Fibroblast of upper back skin (primary cell): ENCODE measurements around the gene BROX.
"Not testable (repeated sequence)": the region's sequence is repeated elsewhere in the genome, so short reads cannot be mapped to it uniquely, and the experiment has no call there.

ENCODE experiments used
- DNase-seq: peaks from one replicate; pipeline ENCODE4 v3.0.0-alpha.2; 2013

Gene BROX

GRCh38 chr1:222712253-222713090 lies at the start of gene BROX, which contains the start of gene AIDA:
TSS of gene BROX (plus strand) at chr1:222712564. CDS start at chr1:222715700, 3,136 bp downstream.
TSS of gene AIDA (minus strand) at chr1:222712491. CDS start at chr1:222712317, 174 bp downstream.
- peak; percentile 84 for DNase-seq

GRCh38 chr1:222663431-222663934 lies 48.9 kb upstream of the BROX start:
- no peak for DNase-seq

- DNase-seq: no peak
Observed at GRCh38 chr1:222665964-222666363, 46.4 kb upstream of the BROX start.

GRCh38 chr1:222668184-222668583 lies 44.2 kb upstream of the BROX start:
- not testable (repeated sequence) for DNase-seq

- DNase-seq: not testable (repeated sequence)
Observed at GRCh38 chr1:222669107-222669506, 43.3 kb upstream of the BROX start.

GRCh38 chr1:222670110-222670509 lies 42.3 kb upstream of the BROX start:
- DNase-seq: no peak

- no peak for DNase-seq
Observed at GRCh38 chr1:222680080-222680479, 32.3 kb upstream of the BROX start.

- no peak for DNase-seq
Observed at GRCh38 chr1:222691016-222691415, 21.3 kb upstream of the BROX start.

- no peak for DNase-seq
Observed at GRCh38 chr1:222694927-222695326, 17.4 kb upstream of the BROX start.

- no peak for DNase-seq
Observed at GRCh38 chr1:222696741-222697140, 15.6 kb upstream of the BROX start.

GRCh38 chr1:222697203-222697602 lies 15.2 kb upstream of the BROX start:
- no peak for DNase-seq

GRCh38 chr1:222697826-222698225 lies 14.5 kb upstream of the BROX start:
- DNase-seq: peak; percentile 28

- DNase-seq: no peak
Observed at GRCh38 chr1:222702210-222702609, 10.2 kb upstream of the BROX start.

GRCh38 chr1:222704260-222704659 lies 8.1 kb upstream of the BROX start:
- DNase-seq: no peak

GRCh38 chr1:222706815-222707214 lies 5.5 kb upstream of the BROX start:
- no peak for DNase-seq

- DNase-seq: no peak
Observed at GRCh38 chr1:222709700-222710153, 2.6 kb upstream of the BROX start.

- peak; percentile 55 for DNase-seq
Observed at GRCh38 chr1:222711319-222712252, 778 bp upstream of the BROX start.

GRCh38 chr1:222713091-222713961 lies 962 bp downstream of the BROX start:
- peak; percentile 94 for DNase-seq

- DNase-seq: no peak
Observed at GRCh38 chr1:222716393-222716792, 4.0 kb downstream of the BROX start.

GRCh38 chr1:222728746-222729145 lies 16.4 kb downstream of the BROX start:
- DNase-seq: no peak

GRCh38 chr1:222730866-222731265 lies 18.5 kb downstream of the BROX start:
- DNase-seq: no peak
